Tibial nerve (tissue), 4 donors: ENCODE data around the gene PVR.

Experiments
- EP300 ChIP-seq, 2 donors: sonication (generic); formaldehyde crosslinking; IDR thresholded peaks; one replicate each; pipeline ENCODE4 v1.6.1; 2017; ENCODE audit warnings: antibody characterized with exemption in 2 of 2, mild to moderate bottlenecking in 1 of 2
- POLR2A ChIP-seq, 2 donors: fragments of 450-650 bp; IDR thresholded peaks; one replicate each; pipeline ENCODE4 v1.6.1; 2017; ENCODE audit warnings: antibody characterized with exemption in 2 of 2, mild to moderate bottlenecking in 2 of 2, moderate library complexity in 2 of 2
- TF ChIP-seq, protein P1 (sequence below), 5 experiments: fragments of 200-600 bp in 3 of 5; fragments of 450-650 bp in 2 of 5; sonication (generic) in 3 of 5; IDR thresholded peaks; one replicate each; pipeline ENCODE4 v1.5.1; 2016 to 2019; ENCODE audit warnings: antibody characterized with exemption in 5 of 5, mild to moderate bottlenecking in 3 of 5, moderate library complexity in 2 of 5

- TF ChIP-seq POLR2A (IDR thresholded peaks at IDR 0.05) (no peak), EP300 (IDR thresholded peaks at IDR 0.05) (no peak)
- TF ChIP-seq, protein P1, sequence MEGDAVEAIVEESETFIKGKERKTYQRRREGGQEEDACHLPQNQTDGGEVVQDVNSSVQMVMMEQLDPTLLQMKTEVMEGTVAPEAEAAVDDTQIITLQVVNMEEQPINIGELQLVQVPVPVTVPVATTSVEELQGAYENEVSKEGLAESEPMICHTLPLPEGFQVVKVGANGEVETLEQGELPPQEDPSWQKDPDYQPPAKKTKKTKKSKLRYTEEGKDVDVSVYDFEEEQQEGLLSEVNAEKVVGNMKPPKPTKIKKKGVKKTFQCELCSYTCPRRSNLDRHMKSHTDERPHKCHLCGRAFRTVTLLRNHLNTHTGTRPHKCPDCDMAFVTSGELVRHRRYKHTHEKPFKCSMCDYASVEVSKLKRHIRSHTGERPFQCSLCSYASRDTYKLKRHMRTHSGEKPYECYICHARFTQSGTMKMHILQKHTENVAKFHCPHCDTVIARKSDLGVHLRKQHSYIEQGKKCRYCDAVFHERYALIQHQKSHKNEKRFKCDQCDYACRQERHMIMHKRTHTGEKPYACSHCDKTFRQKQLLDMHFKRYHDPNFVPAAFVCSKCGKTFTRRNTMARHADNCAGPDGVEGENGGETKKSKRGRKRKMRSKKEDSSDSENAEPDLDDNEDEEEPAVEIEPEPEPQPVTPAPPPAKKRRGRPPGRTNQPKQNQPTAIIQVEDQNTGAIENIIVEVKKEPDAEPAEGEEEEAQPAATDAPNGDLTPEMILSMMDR (IDR thresholded peaks at IDR 0.05), result no peak
Observed at GRCh38 chr19:44596428-44597130, 47.1 kb upstream of the PVR start.
